ENCODE measurements around the gene DYRK2.

DNA sequence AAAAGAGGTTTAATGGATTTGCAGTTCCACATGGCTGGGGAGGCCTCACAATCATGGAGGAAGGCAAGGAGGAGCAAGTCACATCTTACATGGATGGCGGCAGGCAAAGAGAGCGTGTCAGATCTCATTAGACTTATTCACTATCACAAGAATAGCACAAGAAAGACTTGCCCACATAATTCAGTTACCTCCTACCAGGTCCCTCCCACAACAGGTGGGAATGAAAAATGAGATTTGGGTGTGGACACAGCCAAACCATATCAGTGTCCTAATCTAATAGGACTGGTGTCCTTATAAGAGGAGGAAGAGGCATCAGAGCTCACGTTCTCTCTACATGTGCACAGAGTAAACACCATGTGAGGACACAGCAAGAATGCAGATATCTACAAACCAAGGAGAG is 25.9 kb downstream of the DYRK2 start:
- TF ChIP-seq CTCF (conservative IDR thresholded peaks at IDR 0.05; ENCODE audit: low read depth, low read length) (no peak), EZH2 (IDR thresholded peaks at IDR 0.05; ENCODE audit: borderline replicate concordance, low read depth, low read length, poor library complexity, severe bottlenecking) (no peak)
